HG03442 (cell line): Measurements from ENCODE around the gene PLIN1.

Source experiments
- ATAC-seq: cut with Tn5 transposase; IDR thresholded peaks from one replicate; pipeline ENCODE4 v1.9.1; 2021; ENCODE audit warnings: mild to moderate bottlenecking, moderate library complexity; ENCODE audit not compliant: unreplicated experiment

Gene PLIN1

DNA sequence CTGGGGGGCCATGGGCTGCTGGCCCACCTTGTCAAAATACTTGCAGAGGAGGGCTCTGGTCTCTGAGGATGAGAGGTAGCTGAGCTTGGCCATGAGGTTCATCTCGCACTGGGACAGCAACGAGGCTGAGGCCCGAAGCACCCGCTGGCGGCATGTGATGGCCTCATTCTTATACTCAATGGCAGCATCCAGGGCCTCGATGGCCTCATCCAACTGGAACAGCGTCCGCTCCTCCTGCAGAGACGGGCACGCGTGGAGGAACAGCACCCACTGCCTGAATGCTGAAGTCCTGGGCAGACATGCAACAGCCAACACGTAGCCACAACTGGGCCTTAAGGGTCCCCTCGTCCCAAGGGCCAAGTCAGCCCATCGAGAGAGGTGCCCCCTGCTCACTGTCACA, 48.9 kb downstream of the PLIN1 start:
- no peak for ATAC-seq

DNA sequence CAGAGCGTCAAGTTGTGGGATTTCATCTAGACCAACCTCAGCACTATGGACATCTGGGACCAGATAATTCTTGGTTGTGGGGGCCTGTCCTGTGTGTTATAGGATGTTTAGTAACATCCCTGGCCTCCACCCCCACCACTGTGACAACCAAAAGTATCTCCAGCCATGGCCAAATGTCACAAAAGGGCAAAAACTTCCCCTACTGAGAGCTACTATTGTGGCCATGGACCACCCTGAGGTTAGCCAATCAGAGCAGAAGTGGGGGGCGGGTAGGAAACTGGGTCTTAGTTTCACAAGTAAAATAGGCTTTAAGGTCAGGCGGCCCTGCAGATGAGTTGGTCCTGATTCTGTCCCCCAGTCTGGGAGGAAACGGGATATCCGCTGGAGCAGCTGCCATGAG, 49.3 kb downstream of the PLIN1 start:
- no peak for ATAC-seq

DNA sequence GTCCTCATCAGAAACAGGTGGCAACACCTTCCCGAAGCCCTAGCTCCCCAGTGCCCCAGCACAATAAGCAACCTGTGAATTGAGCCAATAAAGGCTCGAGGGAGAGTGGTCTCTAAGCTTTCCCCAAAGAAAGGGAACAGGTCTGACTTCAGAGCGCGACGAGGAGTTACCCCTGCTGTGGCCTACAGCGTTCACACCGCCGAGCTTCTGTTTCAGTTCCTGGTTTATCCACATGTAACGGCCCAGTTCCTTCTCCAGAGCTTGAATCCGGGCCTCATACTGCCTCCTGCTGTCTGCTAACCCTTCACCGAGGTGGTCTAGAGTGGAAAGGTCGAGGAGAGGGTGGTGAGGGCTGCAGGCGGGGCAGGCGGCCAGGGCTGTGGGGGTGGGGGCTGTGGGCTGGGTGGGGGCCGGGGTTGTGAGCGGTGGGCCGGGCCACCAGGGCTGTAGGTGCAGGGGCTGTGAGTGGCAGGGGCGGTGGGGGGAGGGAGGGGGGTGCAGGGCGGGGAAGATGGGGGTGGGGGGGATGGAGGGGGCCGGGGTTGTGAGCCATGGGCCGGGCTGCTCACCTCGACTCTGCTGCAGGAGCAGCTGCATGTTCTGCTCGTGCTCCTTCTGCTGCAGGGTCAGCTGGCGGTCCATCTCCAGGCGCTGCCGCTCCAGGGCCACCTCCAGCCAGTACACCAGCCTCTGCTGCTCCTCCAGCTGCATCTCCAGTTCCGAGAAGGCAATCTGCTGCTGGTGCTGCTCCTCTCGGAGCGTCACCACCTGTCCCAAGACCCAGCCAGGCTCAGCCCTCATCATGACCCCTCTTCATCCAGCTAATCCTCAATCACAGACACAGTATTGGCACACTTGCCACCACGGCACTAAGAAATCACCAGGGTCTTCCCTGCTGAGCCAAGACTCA, 50.1 kb downstream of the PLIN1 start:
- no peak for ATAC-seq

DNA sequence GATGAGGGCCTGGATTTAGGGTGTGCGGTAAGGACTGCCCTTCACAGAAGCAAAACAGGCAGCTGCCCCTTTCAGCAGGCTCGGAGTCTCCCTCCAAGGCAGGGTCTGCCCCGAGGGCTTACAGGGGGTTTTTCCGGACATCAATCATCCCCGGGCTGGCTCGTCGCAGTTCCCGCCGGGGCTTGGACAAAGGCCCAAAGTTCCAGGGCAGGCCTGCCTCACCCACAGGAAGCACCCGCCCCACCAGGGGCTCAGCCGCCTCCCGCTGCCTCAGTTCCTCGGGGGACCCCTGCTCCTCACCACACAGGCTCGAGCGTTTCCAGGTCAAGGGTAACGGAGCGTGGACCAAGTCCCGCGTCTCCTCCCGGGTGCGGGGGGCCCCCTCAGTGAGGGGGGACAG, 50.9 kb downstream of the PLIN1 start:
- ATAC-seq, result no peak

DNA sequence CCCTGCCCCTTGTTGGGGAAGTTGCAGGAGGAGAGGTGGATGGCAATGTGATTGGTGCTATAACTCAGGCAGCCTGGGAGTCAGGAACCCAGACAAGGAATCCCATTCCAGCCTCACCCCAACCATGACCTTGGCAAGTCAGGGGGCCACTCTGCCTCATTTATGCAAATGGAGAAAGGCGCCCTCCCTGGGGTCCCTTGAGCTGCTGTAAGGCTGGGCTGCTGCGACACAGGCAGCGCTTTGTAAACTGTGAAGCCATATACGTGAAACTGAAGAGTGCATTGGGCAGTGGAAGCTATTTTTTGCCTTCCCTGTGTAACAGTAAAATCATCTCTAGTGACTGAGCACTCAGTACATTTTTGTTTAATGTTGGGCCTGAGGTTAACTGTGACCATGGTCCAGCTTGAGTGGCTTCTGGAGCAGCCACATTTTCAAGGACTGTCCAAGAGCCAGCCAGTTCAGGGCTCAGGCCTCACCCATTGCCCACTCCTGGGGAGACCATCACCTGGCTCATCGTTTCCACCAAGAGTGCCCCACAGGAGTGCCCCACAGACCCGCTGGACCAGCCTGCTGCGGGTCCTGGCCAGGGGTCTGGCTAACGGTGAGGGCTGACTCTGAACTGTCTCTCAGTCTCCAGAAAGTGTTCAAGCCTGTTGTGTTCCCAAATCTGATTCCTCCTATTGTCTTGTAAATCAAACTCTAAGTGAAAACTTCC, 51.8 kb downstream of the PLIN1 start:
- ATAC-seq, result no peak

DNA sequence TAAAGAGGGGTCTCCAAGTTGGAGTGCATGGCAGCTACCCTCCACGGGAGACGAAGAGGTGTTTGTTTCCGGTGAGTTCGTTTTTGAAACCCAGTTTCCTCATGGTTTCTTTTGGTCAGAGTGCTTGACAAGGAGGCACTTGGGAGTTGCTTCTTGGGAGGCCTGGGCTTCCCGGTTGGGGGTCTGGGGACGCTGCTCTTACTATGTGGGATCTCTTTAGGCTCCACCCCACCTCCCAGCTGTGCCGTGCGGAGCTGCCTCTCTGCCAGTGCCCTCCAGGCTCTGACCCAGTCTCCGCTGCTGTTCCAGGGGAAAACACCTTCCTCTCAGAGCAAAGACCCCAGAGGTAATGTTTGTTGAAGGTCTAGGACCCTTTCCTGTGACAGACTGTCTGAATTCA, 53.5 kb downstream of the PLIN1 start:
- no peak for ATAC-seq

DNA sequence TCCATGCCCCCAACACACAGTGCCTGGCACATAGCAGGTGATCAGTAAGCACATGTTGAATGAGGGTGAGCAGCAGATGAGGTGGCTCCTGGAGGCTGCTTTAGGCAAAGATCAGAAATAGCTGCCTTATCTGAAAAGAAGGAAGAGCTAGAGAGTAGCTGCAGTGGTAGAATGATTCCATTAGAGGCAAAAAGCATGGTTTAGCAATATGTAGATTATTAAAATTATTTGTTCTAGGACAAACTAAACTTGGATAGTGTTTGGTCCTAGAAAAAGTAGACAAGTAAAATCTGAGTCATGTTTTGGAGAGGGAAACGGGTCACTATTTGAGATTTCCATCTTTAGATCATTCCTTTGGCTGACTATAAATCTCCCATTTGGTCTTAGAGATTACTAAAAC, 56.0 kb downstream of the PLIN1 start:
- ATAC-seq, result no peak

DNA sequence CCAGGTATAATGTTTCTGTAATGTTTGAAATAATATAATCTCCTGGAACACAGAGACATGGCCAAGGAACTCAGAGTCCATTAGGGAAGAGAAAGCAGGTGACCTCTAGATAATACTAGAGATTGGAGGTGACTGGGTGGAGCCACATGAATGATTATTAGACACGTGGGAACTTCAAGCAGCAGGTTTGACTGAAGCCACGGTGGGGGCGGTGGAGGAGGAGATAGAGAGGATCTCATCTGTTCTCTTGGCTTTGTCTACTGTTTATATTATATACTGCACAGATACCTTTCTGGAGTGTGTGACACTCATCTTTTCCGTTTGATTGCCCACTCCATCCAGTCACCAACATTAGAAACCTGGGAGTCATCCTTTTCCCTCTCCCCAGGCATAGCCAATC, 57.6 kb downstream of the PLIN1 start:
- no peak for ATAC-seq

DNA sequence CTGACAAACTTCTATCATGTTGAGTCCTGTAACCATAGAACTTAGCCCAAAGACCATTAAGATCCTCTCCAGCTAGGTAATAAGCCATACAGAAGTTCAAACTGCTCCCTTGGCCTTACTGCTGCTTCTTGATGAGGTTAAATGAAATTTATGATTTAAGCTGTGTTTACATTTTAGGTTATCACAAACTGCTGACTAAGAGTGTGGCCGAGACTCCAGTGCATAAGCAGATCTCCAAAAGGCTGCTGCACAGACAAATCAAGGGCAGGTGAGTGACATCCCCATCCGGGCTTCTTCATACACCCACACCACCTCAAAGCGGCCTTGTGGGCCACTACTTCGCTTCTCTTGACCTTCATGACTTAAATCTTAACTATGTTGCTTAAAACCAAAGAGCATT, 62.9 kb downstream of the PLIN1 start:
- no peak for ATAC-seq

DNA sequence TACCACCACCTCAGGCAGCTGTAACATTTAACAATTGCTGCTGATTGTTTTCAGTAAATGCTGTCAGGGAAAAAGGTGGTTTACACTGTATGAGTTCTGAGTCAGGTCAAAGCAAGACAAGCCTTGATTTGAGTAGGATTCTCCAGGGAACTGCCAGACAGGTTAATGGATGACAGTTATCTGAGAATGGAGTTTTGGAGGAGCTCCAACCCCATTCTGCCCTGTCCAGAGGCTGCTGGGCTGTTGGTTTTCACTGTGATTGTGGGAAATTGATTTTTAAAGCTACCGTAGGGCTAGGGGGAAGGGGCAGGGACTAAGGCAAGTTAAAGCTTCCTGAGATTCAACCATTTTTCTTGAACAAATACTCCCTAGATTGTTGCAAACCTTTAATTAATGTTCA, 64.0 kb downstream of the PLIN1 start:
- ATAC-seq, result no peak
